ENCODE results near the gene RABGAP1L.

Gene RABGAP1L

GRCh38 chr1:174397261-174397660 is 237.9 kb downstream of the RABGAP1L start:
- no peak for DNase-seq (ENCODE audit: low read depth in 2 of 2)
- no peak overlapping the region for H3K4me3 ChIP-seq (replicated peaks in 1 of 2; ENCODE audit: low read depth in 2 of 2, low read length in 2 of 2)
- TF ChIP-seq CTCF (IDR thresholded peaks at IDR 0.05; ENCODE audit: low read depth, low read length): no peak

GRCh38 chr1:174398246-174398645 is 238.9 kb downstream of the RABGAP1L start:
- TF ChIP-seq CTCF (IDR thresholded peaks at IDR 0.05; ENCODE audit: low read depth, low read length): no peak
- H3K4me3 ChIP-seq (replicated peaks in 1 of 2; ENCODE audit: low read depth in 2 of 2, low read length in 2 of 2): no peak overlapping the region
- DNase-seq (ENCODE audit: low read depth in 2 of 2): peak in 1 of 2 donors; percentile 20

- no peak for TF ChIP-seq CTCF (IDR thresholded peaks at IDR 0.05; ENCODE audit: low read depth, low read length)
- H3K4me3 ChIP-seq (replicated peaks in 1 of 2; ENCODE audit: low read depth in 2 of 2, low read length in 2 of 2): no peak overlapping the region
- no peak for DNase-seq (ENCODE audit: low read depth in 2 of 2)
Observed at GRCh38 chr1:174399211-174399610, 239.9 kb downstream of the RABGAP1L start.

GRCh38 chr1:174401075-174401474 is 241.8 kb downstream of the RABGAP1L start:
- TF ChIP-seq CTCF (IDR thresholded peaks at IDR 0.05; ENCODE audit: low read depth, low read length): no peak
- H3K4me3 ChIP-seq (replicated peaks in 1 of 2; ENCODE audit: low read depth in 2 of 2, low read length in 2 of 2): no peak overlapping the region
- no peak for DNase-seq (ENCODE audit: low read depth in 2 of 2)

- no peak overlapping the region for H3K4me3 ChIP-seq (replicated peaks in 1 of 2; ENCODE audit: low read depth in 2 of 2, low read length in 2 of 2)
- DNase-seq (ENCODE audit: low read depth in 2 of 2): no peak
- no peak for TF ChIP-seq CTCF (IDR thresholded peaks at IDR 0.05; ENCODE audit: low read depth, low read length)
Observed at GRCh38 chr1:174405219-174405618, 245.9 kb downstream of the RABGAP1L start.

- H3K4me3 ChIP-seq (replicated peaks in 1 of 2; ENCODE audit: low read depth in 2 of 2, low read length in 2 of 2): no peak overlapping the region
- no peak for DNase-seq (ENCODE audit: low read depth in 2 of 2)
- no peak for TF ChIP-seq CTCF (IDR thresholded peaks at IDR 0.05; ENCODE audit: low read depth, low read length)
Observed at GRCh38 chr1:174406421-174406820, 247.1 kb downstream of the RABGAP1L start.

GRCh38 chr1:174407665-174408064 is 248.3 kb downstream of the RABGAP1L start:
- TF ChIP-seq CTCF (IDR thresholded peaks at IDR 0.05; ENCODE audit: low read depth, low read length): no peak

More at GRCh38 chr1:174407665-174408064, 248.3 kb downstream of the RABGAP1L start:
- no peak for DNase-seq (ENCODE audit: low read depth in 2 of 2)
- H3K4me3 ChIP-seq (replicated peaks in 1 of 2; ENCODE audit: low read depth in 2 of 2, low read length in 2 of 2): no peak overlapping the region
